Stimulated activated CD8-positive, alpha-beta memory T cell treated with anti-CD3 and anti-CD28 coated beads, Interleukin-12 subunit alpha, Interleukin-12 subunit beta, amount 100 ng/mL, for 4 hours (primary cell): ENCODE measurements around the gene PEAR1.

Experiments used
- DNase-seq: peaks from one replicate; pipeline ENCODE4 v3.0.0-alpha.2; 2020; ENCODE audit warnings: low read depth

The PEAR1 gene

GRCh38 chr1:156901966-156902915 lies 8.7 kb downstream of the PEAR1 start:
- DNase-seq, result no peak

GRCh38 chr1:156903328-156904091 lies 10.0 kb downstream of the PEAR1 start:
- no peak for DNase-seq

GRCh38 chr1:156904187-156904959 lies 10.9 kb downstream of the PEAR1 start:
- no peak for DNase-seq

GRCh38 chr1:156905176-156905575 lies 11.7 kb downstream of the PEAR1 start:
- no peak for DNase-seq

- no peak for DNase-seq
Observed at GRCh38 chr1:156905651-156906050, 12.1 kb downstream of the PEAR1 start.

GRCh38 chr1:156906206-156906906 lies 12.8 kb downstream of the PEAR1 start:
- no peak for DNase-seq

GRCh38 chr1:156908541-156908940 lies 15.0 kb downstream of the PEAR1 start:
- DNase-seq, result no peak

DNA sequence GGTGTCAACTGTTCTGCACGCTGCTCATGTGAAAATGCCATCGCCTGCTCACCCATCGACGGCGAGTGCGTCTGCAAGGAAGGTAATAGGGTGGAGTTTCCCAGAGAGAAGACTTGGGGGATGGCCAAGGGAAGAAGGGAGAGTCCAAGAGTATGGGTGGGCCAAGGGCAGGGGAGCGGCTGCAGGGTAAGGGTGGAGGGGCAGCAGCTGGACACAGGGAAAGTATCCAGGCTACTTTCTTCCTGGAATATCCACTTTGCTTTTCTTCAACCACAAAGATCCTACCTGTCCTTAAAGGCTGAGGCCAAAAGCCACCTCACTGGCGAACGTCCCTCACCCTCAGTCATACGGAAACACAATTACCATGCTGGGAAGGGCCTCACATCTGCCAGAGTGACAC lies 15.4 kb downstream of the PEAR1 start:
- DNase-seq, result no peak

DNA sequence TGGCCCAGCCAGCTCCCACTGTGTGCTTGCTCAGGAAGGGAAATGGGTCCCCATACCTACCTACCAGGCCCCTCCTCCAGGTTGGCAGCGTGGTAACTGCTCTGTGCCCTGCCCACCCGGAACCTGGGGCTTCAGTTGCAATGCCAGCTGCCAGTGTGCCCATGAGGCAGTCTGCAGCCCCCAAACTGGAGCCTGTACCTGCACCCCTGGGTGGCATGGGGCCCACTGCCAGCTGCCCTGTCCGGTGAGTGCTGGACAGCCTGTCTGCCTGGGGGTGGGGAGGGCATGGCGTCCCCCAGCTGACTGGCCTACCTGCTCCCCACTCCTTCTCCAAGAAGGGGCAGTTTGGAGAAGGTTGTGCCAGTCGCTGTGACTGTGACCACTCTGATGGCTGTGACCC lies 16.2 kb downstream of the PEAR1 start:
- no peak for DNase-seq

GRCh38 chr1:156910309-156910782 lies 16.8 kb downstream of the PEAR1 start:
- DNase-seq, result no peak

- no peak for DNase-seq
Observed at GRCh38 chr1:156911577-156912298, 18.2 kb downstream of the PEAR1 start.

GRCh38 chr1:156912310-156912709 lies 18.8 kb downstream of the PEAR1 start:
- DNase-seq, result no peak

- no peak for DNase-seq
Observed at GRCh38 chr1:156912861-156913808, 19.6 kb downstream of the PEAR1 start.

DNA sequence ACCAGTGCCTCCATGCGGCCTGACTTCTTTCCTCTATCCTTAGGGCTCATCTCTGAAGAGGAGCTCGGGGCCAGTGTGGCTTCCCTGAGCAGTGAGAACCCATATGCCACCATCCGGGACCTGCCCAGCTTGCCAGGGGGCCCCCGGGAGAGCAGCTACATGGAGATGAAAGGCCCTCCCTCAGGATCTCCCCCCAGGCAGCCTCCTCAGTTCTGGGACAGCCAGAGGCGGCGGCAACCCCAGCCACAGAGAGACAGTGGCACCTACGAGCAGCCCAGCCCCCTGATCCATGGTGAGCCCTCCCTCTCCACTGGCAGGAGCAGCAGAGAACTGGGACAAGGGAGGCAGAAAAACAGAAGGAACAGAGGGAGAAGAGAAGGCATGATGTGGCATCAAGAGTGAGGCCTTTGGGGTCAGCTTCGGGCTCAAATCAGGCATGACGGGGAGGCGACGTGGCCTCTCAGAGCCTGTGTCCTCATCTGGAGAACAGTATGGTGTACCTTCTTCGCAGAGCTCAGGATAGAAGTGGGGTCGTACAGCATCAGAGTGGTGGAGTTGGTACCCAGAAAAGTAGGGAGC lies 20.4 kb downstream of the PEAR1 start:
- DNase-seq, result no peak

GRCh38 chr1:156914440-156914856 lies 20.9 kb downstream of the PEAR1 start:
- no peak for DNase-seq

DNA sequence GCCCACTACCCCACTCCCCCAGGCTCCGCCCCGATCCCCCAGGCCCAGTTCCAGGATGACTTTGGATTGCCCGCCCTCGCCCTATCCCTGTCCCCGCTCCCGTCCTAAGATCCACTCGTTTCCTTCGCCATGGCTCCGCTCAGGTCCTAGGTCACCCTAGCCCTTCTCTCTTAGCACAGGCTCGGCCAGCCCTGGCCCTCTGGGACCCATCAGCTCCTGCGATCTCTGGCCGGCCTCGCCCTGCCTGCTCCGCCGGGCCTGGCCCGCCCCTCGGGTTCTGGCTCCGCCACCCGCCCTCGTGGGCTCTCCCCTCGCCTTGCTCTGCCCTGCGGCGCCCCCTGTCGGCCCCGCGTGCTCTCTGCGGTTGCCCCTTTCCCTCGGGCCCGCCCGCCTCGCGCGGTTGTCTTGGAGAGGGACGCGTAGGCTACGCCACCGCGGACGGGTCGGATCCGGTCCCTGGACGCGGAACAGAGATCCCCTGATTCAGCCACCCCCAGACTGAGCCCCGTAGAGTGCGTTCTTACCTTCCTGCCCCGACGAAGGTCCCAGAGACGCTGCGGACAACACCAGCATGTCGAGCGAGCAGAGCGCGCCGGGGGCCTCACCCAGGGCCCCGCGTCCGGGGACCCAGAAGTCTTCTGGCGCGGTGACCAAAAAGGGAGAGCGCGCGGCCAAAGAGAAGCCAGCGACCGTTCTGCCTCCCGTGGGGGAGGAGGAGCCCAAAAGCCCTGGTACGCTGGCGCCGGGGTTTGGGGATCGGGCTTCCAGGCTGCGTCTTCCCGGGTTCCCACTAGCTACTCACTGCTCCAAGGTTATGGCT lies 26.9 kb downstream of the PEAR1 start, which contains the start of gene LRRC71:
Gene LRRC71, plus strand, starts transcription at position 400 of the 820 bp plus-strand sequence. Its CDS starts 172 bp downstream, at position 572.
- peak; percentile 24 for DNase-seq

DNA sequence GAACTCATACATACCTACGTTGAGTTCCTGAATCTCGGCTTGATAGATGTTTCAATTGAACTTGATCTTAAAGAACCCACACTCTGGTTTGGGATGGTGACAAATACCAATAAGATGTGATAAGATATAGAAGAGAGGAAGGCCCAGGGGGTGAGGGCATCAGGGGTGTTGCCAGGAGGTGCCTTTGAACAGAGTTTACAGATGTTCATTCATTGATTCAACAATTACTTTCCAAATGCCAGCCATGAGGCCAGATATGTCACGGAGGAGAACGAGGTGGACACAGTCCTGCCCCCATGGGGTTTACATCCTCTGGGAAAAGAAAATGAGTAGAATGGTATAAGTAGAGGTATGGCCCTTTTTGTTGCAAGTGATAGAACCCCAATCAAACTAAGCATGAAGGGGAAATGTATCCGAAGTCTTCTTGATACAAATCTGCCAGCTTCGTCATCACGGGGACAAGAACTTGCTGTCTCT lies 27.6 kb downstream of the PEAR1 start:
- no peak for DNase-seq
